ENCODE data around the gene LCP2. TPM values are rescaled to one million over a fixed set of nuclear protein-coding genes. Genes with fewer than 3 reads are reported as not detected.
A peak's percentile ranks its signal among the peaks of the same experiment; 100 is the strongest.

The LCP2 gene
- total and polyA plus RNA-seq, 2 experiments from 2014 or later, result not detected

DNA sequence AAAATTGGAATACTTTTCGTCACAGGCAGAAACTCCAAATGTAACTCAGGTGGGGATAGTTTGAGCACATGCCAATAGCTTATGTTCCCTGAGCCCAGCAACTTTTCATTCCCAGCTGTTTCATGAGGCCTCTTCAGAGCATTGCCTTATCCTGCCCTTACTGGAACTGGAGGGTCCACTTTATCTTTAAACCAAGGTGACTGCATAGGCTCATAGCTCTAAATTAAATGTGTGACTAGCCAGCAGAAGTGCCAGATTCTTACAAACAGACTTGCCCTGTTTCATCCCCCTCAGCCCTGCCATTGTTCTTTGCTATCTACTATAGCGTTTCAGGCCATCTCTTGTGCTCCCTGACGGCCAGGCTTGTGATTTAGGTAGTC, 8.1 kb upstream of the LCP2 start:
- H3K27me3 ChIP-seq, result no peaks in the 10 kb centered on the region
- no peaks in the 10 kb centered on the region for H3K36me3 ChIP-seq
- H3K9me3 ChIP-seq (ENCODE audit: low read depth), result no peaks in the 10 kb centered on the region
- TF ChIP-seq, protein P1, sequence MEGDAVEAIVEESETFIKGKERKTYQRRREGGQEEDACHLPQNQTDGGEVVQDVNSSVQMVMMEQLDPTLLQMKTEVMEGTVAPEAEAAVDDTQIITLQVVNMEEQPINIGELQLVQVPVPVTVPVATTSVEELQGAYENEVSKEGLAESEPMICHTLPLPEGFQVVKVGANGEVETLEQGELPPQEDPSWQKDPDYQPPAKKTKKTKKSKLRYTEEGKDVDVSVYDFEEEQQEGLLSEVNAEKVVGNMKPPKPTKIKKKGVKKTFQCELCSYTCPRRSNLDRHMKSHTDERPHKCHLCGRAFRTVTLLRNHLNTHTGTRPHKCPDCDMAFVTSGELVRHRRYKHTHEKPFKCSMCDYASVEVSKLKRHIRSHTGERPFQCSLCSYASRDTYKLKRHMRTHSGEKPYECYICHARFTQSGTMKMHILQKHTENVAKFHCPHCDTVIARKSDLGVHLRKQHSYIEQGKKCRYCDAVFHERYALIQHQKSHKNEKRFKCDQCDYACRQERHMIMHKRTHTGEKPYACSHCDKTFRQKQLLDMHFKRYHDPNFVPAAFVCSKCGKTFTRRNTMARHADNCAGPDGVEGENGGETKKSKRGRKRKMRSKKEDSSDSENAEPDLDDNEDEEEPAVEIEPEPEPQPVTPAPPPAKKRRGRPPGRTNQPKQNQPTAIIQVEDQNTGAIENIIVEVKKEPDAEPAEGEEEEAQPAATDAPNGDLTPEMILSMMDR (IDR thresholded peaks at IDR 0.05; ENCODE audit: low read depth, low read length), result no peak
- peaks cover 38% of the 10 kb centered on the region for H3K4me1 ChIP-seq (ENCODE audit: low read depth)
- H3K27ac ChIP-seq, result peak overlapping the region; percentile 2
- no peak for DNase-seq (ENCODE audit: low read depth in 1 of 2, low spot score in 1 of 2)
- no peak overlapping the region for H3K4me3 ChIP-seq

DNA sequence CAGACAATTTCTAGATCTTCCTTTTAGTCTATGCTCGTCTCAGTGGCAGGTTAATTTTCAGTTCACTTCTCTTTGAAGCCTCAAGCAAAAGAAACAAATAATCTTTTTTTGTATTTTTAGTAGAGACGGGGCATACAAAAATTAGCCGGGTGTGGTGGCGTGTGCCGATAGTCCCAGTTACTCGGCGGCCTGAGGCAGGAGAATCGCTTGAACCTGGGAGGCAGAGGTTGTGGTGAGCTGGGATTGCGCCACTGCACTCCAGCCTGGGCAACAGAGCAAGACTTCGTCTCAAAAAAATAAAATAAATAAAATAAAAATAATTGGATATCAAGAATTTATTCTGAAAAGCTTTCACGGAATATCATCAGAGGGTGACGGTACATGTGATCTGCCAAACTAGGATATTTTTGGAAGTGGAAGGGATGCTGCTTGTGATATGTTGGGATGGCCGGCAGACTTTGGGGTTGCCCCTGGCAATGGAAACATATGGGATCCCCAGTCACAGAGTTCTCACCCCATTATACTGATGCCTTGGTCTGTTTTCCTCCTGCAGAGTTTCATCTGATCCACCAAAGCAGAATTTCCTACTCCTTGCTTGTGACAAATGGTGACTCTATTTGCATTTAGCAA, 7.6 kb upstream of the LCP2 start:
- no peak overlapping the region for H3K27ac ChIP-seq
- DNase-seq (ENCODE audit: low read depth in 1 of 2, low spot score in 1 of 2), result no peak

DNA sequence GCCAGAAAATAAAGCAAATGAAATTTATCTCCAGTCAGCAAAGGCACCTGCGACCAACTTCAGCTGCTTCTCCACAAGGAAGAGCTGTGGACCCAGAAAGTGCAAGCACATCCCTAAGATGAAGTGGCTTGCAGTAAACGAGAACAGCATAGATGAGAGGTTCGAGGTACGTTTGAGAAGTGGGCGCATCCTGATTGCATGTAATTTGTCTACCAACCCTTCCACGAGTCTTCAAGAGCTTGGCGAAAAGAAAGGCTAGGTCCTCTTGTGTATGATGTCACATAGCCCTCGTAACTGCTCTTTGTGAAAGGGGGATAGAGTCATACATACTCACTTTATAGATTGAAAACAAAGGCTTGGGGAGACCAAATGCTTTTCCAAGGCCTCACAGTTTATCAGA, 6.0 kb upstream of the LCP2 start:
- TF ChIP-seq, protein P1 (IDR thresholded peaks at IDR 0.05; ENCODE audit: low read depth, low read length), result no peak
- no peak overlapping the region for H3K27ac ChIP-seq
- no peak overlapping the region for H3K4me3 ChIP-seq
- no peaks in the 10 kb centered on the region for H3K36me3 ChIP-seq
- no peaks in the 10 kb centered on the region for H3K27me3 ChIP-seq
- DNase-seq (ENCODE audit: low read depth in 1 of 2, low spot score in 1 of 2), result no peak
- H3K4me1 ChIP-seq (ENCODE audit: low read depth), result peaks cover 37% of the 10 kb centered on the region
- no peaks in the 10 kb centered on the region for H3K9me3 ChIP-seq (ENCODE audit: low read depth)

More for the DNA sequence above, 7.6 kb upstream of the LCP2 start:
- H3K4me1 ChIP-seq (ENCODE audit: low read depth), result peaks cover 38% of the 10 kb centered on the region
- H3K9me3 ChIP-seq (ENCODE audit: low read depth), result no peaks in the 10 kb centered on the region
- TF ChIP-seq, protein P1 (IDR thresholded peaks at IDR 0.05; ENCODE audit: low read depth, low read length), result no peak
- H3K27me3 ChIP-seq, result no peaks in the 10 kb centered on the region
- H3K36me3 ChIP-seq, result no peaks in the 10 kb centered on the region
- no peak overlapping the region for H3K4me3 ChIP-seq

DNA sequence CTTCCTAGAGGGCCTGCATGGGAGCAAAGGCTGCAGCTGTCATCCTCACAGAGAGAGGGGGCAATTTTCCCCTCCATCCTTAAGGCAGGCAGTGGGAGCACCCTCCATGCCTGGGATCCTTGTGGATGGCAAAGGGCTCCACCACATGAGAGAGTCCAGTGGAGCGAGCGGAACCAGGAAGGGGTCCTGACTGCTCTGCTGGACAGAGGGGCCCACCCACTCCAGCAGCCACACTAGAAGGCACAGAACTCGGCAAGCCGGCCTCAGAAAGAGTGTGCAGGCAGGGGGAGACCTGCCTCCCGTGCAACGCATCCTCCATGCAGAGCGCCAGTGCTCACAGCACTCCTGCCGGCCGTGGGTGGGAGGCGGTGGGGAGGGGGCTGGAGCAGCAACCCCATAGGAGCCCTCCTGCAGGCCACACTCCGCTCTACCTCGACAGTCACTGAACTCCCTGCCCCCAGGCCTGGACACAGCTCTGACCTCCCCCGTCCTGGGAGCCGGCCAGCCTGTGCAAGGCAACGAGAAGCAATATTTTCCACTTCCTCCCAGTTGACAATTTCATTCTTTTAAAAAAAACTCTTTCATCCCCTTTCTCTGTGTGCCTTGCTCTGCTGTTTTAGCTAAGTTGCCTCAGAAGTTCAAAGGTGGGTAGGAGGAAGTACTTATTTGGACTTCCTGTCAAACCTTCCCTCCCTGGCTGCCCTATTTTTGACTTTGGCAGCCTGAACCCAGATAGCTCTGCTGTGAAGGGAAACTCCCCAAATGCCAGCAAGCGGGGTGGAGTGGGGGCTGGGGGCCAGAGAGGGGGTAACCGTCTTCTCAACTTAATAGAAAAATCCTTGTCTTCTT, 5.3 kb upstream of the LCP2 start:
- peak; percentile 46 to 63 for DNase-seq (ENCODE audit: low read depth in 1 of 2, low spot score in 1 of 2)
- Histone ChIP-seq H3K36me3 (no peaks in the 10 kb centered on the region), H3K27me3 (no peaks in the 10 kb centered on the region), H3K27ac (no peak overlapping the region), H3K4me3 (no peak overlapping the region), H3K9me3 (ENCODE audit: low read depth) (no peaks in the 10 kb centered on the region), H3K4me1 (ENCODE audit: low read depth) (peaks cover 31% of the 10 kb centered on the region)
- TF ChIP-seq, protein P1 (IDR thresholded peaks at IDR 0.05; ENCODE audit: low read depth, low read length), result no peak

DNA sequence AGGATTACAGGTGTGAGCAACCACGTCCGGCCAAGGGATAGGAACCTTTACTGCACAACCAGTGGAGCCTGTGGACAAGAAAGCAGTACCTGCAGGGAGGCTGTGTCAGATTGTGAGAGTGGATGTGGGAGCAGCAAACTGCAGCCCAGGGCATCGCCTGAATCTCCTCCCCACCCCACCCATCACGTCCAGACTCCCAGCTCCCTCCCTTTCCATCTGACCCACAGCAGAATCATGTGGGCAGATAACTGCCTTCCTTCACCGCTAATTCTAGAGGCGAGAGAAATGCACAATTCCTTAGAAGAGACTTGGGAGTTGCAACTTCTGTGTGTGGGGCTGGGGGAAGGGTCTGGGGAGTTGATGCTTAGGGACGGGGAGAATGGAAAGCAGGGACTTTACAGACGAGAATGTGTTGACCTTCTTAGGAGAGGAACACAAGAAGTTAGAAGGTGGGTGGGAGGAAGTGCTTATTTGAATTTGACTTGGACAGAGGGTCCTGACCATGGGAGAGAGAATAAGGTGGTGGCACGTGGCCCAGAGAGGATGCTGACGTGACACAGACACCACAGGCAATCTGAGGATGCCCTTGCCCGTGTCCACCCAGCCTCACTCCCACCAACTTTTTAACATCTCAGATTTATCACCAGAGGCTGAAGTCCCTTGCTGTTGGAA, 4.5 kb upstream of the LCP2 start:
- Histone ChIP-seq H3K27me3 (no peaks in the 10 kb centered on the region), H3K4me3 (no peak overlapping the region), H3K27ac (no peak overlapping the region), H3K9me3 (ENCODE audit: low read depth) (no peaks in the 10 kb centered on the region), H3K36me3 (no peaks in the 10 kb centered on the region), H3K4me1 (ENCODE audit: low read depth) (peaks cover 23% of the 10 kb centered on the region)
- TF ChIP-seq, protein P1 (IDR thresholded peaks at IDR 0.05; ENCODE audit: low read depth, low read length), result no peak
- no peak for DNase-seq (ENCODE audit: low read depth in 1 of 2, low spot score in 1 of 2)

Data from cardiac muscle cell (in vitro differentiated cells and primary cell).